Peyer's patch (tissue), 4 donors: Measurements from ENCODE around the gene RCOR1.

Source experiments
- CTCF ChIP-seq, 6 experiments: fragments of 450-650 bp in 4 of 6; fragments of 200-600 bp in 2 of 6; sonication (generic) in 1 of 6; IDR thresholded peaks; one replicate each; pipeline ENCODE4 v1.5.1; 2017 to 2019; ENCODE audit warnings: antibody characterized with exemption in 6 of 6, mild to moderate bottlenecking in 3 of 6, moderate library complexity in 1 of 6
- POLR2A ChIP-seq, 2 donors: fragments of 450-650 bp; IDR thresholded peaks; one replicate each; pipeline ENCODE4 v1.5.1; 2017; ENCODE audit warnings: antibody characterized with exemption in 2 of 2, mild to moderate bottlenecking in 2 of 2, moderate library complexity in 2 of 2

DNA sequence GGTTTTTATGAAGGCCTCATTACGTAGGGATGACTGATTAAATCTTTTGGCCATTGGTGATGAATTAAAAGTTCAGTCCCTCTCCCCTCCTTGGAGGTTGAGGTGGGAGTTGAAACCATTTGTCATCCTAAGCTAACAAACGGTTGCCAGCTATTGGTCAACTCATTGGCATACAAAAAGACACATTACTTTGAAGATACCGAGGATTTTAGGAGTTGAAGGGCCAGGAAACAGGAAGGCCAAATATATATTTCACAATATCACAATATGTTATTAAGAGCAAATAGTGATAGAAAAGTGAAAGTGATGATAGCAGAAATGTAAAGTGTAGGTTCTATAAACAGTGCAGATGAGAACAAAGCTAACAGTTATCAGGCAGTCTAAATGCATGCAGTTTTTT, 24.4 kb downstream of the RCOR1 start:
- TF ChIP-seq CTCF (IDR thresholded peaks at IDR 0.05), result no peak
- TF ChIP-seq POLR2A (IDR thresholded peaks at IDR 0.05), result no peak
